ENCODE data around the gene DLG2.

DLG2 gene

DNA sequence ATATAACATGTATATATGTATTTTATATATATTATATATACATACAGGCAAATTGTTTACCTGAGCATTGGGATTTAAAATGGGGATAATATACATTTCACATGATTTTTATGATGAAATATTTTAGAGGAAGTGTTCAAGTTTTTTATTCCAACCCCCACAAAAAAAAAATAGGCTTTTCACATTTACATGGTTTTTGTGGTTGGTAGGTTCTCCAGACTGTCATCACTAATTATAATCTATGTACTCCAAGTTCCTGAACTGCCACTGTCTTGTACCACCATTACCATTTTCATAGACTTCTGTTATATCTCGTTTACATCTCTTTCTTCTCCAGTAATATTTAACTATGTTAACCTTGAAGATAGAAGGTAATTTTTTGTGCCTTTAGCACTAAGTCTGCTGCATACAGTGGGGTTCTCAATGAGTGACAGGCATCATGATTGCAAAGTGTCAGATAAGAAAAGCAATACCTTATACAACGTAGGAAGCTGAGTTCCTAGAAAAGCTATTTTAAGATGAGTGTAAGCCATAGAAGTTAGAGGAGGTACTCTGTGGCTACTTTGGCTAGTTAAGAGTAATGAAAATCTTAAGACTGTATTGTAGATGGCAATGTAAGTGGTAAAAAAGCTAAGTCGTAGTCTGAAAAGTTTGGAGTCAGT lies 25.8 kb upstream of the DLG2 start:
- H3K4me3 ChIP-seq (ENCODE audit: low read depth, low read length): no peak overlapping the region
- TF ChIP-seq, protein P1, sequence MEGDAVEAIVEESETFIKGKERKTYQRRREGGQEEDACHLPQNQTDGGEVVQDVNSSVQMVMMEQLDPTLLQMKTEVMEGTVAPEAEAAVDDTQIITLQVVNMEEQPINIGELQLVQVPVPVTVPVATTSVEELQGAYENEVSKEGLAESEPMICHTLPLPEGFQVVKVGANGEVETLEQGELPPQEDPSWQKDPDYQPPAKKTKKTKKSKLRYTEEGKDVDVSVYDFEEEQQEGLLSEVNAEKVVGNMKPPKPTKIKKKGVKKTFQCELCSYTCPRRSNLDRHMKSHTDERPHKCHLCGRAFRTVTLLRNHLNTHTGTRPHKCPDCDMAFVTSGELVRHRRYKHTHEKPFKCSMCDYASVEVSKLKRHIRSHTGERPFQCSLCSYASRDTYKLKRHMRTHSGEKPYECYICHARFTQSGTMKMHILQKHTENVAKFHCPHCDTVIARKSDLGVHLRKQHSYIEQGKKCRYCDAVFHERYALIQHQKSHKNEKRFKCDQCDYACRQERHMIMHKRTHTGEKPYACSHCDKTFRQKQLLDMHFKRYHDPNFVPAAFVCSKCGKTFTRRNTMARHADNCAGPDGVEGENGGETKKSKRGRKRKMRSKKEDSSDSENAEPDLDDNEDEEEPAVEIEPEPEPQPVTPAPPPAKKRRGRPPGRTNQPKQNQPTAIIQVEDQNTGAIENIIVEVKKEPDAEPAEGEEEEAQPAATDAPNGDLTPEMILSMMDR (IDR thresholded peaks at IDR 0.05; ENCODE audit: low read depth, low read length, missing control alignments): no peak
- DNase-seq (ENCODE audit: low read depth): no peak

DNA sequence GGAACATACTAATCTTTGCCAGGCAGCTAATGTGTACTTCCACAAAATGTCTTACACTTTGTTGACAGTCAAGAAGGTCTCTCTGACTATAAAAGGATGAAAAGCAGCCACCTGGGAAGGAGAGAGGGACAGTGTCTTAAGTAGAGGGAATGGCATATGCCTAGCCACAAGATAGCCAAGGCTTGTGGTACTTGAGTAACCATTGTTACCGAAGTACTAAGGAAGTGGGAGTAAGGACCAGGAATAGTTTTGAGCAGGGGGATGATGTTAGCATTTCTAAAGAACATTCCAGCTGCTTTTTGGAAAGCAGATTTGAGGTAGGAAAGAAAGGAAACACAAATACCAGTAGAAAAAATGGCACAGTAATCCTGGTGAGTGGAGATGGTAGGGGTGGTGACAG lies 24.0 kb upstream of the DLG2 start:
- DNase-seq (ENCODE audit: low read depth): no peak
- H3K4me3 ChIP-seq (ENCODE audit: low read depth, low read length): no peak overlapping the region
- TF ChIP-seq, protein P1 (IDR thresholded peaks at IDR 0.05; ENCODE audit: low read depth, low read length, missing control alignments): no peak

DNA sequence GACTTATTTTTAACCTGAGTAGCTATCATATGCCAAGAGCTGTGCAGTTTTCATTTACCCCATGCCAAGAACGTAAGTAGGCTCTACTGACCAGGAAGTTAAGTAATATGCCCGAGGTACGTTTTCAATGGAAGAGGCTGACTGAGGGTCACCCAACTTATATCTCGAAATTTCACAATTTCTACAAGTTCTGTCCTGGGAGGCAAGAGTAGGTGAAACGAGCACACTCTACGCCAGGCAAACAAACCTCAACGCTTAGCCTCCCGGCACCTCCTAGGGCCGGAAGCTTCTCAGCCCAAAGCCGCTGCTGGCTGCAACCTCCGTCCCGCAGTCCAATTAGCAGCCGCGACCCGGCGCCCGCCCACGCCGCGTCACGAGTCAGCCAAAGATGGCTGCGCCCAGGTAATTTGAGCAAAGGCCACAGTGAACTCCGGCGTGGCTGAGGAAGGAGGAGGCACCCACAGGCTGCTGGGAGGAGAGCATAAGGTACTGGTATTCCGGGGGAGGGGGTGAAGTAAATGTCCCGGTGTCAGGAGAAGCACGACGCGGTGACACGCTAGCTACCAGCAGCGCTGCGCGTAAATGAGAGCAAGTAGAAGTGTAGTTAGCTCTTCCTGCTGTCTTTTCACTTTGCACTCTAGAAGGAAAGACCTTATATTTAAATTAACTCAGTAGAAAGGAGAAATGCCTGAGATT lies 20.6 kb upstream of the DLG2 start, which contains the start of gene TMEM126A:
Gene TMEM126A (plus strand): TSS at position 364 of the 696 bp plus-strand sequence. CDS start 2,289 bp downstream, outside the sequence.
- peak; percentile 69 for DNase-seq (ENCODE audit: low read depth)
- TF ChIP-seq, protein P1 (IDR thresholded peaks at IDR 0.05; ENCODE audit: low read depth, low read length, missing control alignments): no peak
- H3K4me3 ChIP-seq (ENCODE audit: low read depth, low read length): peak within 1 kb of the TSS; percentile 72

DNA sequence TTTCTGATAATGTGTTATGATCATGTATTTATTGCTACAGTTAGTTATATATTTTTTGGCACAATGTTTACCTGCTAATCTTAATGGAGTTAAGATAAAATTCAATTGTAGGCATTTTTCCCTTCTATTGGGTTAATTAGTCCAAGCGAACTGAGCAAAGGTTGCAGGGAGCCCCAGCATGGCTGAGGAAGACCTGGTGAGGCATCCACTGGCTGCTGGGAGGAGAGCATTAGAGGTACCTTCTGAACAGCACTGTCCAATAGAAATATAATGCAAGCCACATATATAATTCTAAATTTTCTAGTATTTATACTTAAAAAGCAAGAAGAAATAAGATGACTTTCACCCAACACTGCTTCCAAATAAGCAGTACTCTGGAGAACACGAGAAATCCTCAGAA lies 19.9 kb upstream of the DLG2 start:
- TF ChIP-seq, protein P1 (IDR thresholded peaks at IDR 0.05; ENCODE audit: low read depth, low read length, missing control alignments): no peak
- DNase-seq (ENCODE audit: low read depth): no peak
- peak overlapping the region; percentile 72 for H3K4me3 ChIP-seq (ENCODE audit: low read depth, low read length)

DNA sequence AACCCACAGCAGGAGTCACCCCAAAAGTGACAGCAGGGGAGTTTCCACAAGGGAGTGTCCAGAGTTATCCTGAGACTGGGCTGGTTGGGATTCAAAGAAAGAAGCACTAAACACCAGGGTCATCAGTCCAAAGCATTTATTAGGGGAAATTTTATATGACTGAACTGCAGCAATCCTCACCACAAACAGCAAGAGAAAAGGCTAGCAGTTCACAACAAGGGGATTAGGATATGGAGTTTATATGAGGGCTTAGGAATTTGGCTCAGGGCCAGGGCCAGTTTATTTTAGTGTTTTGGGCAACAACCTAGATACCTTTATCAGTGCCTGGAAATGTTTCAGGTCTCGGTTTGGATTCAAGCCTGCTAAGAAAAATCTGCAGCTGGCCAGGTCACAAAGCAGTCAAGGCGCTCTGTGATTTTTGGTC lies 16.1 kb upstream of the DLG2 start:
- DNase-seq (ENCODE audit: low read depth): no peak
- no peak overlapping the region for H3K4me3 ChIP-seq (ENCODE audit: low read depth, low read length)
- TF ChIP-seq, protein P1 (IDR thresholded peaks at IDR 0.05; ENCODE audit: low read depth, low read length, missing control alignments): no peak

DNA sequence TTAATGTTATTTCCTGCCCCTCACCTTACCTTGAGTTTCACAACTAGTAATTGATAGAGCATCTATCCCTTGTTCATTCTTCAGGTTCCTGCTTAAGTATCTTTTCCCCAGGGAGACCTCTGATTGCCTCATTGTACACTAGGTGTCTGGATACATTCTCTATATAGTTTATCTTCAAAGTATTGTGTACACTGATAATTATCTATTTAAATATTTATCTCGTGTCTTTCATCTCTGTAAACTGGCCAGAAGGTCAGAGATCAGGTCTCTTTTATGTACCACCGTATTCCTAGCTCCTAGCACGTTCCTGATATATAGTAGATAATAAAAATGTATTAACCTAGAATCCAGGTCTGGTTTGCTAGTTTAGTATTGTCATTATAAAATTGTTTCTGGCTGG lies 7.6 kb upstream of the DLG2 start:
- DNase-seq (ENCODE audit: low read depth): no peak
- TF ChIP-seq, protein P1 (IDR thresholded peaks at IDR 0.05; ENCODE audit: low read depth, low read length, missing control alignments): no peak
- no peak overlapping the region for H3K4me3 ChIP-seq (ENCODE audit: low read depth, low read length)

Data from GM12864 (cell line).